HFFc6 (cell line): ENCODE data around the gene HACE1. TPM values are rescaled to one million over a fixed set of nuclear protein-coding genes. Genes with fewer than 3 reads are reported as not detected.
"Not testable (repeated sequence)": the region's sequence is repeated elsewhere in the genome, so short reads cannot be mapped to it uniquely, and the experiment has no call there.

ENCODE experiments used
- DNase-seq: peaks from one replicate; pipeline ENCODE4 v3.0.0-alpha.2; 2018
- H3K27ac Mint-ChIP-seq: 2 replicates; pipeline ENCODE4 v1.8.0; 2020; ENCODE audit warnings: mild to moderate bottlenecking, mixed read lengths
- H3K27me3 Mint-ChIP-seq: 2 replicates; pipeline ENCODE4 v1.8.0; 2021; ENCODE audit warnings: mild to moderate bottlenecking, moderate library complexity, mixed read lengths; ENCODE audit not compliant: insufficient read depth
- H3K36me3 Mint-ChIP-seq: 2 replicates; pipeline ENCODE4 v1.8.0; 2021; ENCODE audit warnings: low read depth, mixed read lengths
- H3K4me1 Mint-ChIP-seq: 2 replicates; pipeline ENCODE4 v1.8.0; 2020; ENCODE audit warnings: low read depth, mixed read lengths
- H3K4me3 Mint-ChIP-seq: 2 replicates; pipeline ENCODE4 v1.8.0; 2020; ENCODE audit warnings: mild to moderate bottlenecking, moderate library complexity, mixed read lengths
- H3K9me3 Mint-ChIP-seq: 2 replicates; pipeline ENCODE4 v1.8.0; 2020; ENCODE audit warnings: mild to moderate bottlenecking, mixed read lengths
- CTCF ChIP-seq: fragments of 200-600 bp; sonication (generic); IDR thresholded peaks from 2 replicates; pipeline ENCODE4 v1.5.0; 2021; ENCODE audit warnings: antibody characterized with exemption, mild to moderate bottlenecking
- total RNA-seq, 6 experiments: library from RNA; stranded (reverse); fragmentation: NEBNext Ultra II Directional; extraction: Animal tissue kit (Norgen Biotek cat#: 25700); gene quantifications; 2 replicates in 1 of 6; 3 replicates in 5 of 6; pipeline ENCODE4 v1.2.3, GENCODE V29; 2021

The HACE1 gene
- total RNA-seq, 6 experiments from 2014 or later = 7.2 to 8.8 (median 8.5) TPM

- H3K4me3 Mint-ChIP-seq = no peak overlapping the region
- no peak for TF ChIP-seq CTCF
- no peak overlapping the region for H3K27ac Mint-ChIP-seq
- H3K9me3 Mint-ChIP-seq = no peaks in the 10 kb centered on the region
- H3K4me1 Mint-ChIP-seq = no peaks in the 10 kb centered on the region
- peaks cover 4% of the 10 kb centered on the region; the same call in 1 of the 2 replicates for H3K36me3 Mint-ChIP-seq
- no peak for DNase-seq
- no peaks in the 10 kb centered on the region for H3K27me3 Mint-ChIP-seq
Observed at GRCh38 chr6:104837158-104837557, 22.6 kb downstream of the HACE1 start.

GRCh38 chr6:104836479-104837020 lies 23.2 kb downstream of the HACE1 start:
- not testable (repeated sequence) for H3K4me3 Mint-ChIP-seq, H3K4me1 Mint-ChIP-seq, H3K36me3 Mint-ChIP-seq, H3K27me3 Mint-ChIP-seq, DNase-seq, H3K9me3 Mint-ChIP-seq, H3K27ac Mint-ChIP-seq

DNA sequence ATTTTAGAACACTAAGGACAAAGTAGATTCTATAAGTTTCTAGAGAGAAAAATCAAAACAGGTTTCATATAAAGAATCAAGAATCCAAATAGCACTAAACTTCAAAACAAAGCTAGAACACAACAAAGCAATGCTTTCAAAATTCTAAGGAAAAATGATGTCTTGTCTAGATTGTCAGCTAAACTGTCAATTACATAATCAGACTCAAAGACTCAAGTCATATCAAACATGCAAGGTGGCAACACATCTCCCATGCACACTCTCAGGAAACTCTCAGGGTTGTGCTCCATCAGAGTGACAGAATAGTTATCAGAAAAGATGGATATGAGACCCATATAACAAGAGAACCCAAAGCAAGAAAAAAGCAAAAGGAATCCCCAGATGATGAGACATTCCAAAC lies 23.9 kb downstream of the HACE1 start:
- no peaks in the 10 kb centered on the region for H3K27me3 Mint-ChIP-seq
- DNase-seq = no peak
- no peak for TF ChIP-seq CTCF
- no peaks in the 10 kb centered on the region for H3K4me1 Mint-ChIP-seq
- H3K9me3 Mint-ChIP-seq = no peaks in the 10 kb centered on the region
- no peak overlapping the region for H3K4me3 Mint-ChIP-seq
- H3K27ac Mint-ChIP-seq = no peak overlapping the region
- H3K36me3 Mint-ChIP-seq = peaks cover 4% of the 10 kb centered on the region; the same call in 1 of the 2 replicates

- no peak for DNase-seq
- no peak for TF ChIP-seq CTCF
- Mint-ChIP-seq H3K4me1 (no peaks in the 10 kb centered on the region), H3K27ac (no peak overlapping the region), H3K36me3 (peaks cover 8% of the 10 kb centered on the region), H3K9me3 (no peaks in the 10 kb centered on the region), H3K27me3 (no peaks in the 10 kb centered on the region), H3K4me3 (no peak overlapping the region)
Observed at GRCh38 chr6:104829183-104829958, 30.3 kb downstream of the HACE1 start.

- Mint-ChIP-seq H3K36me3 (peaks cover 8% of the 10 kb centered on the region), H3K27ac (no peak overlapping the region), H3K27me3 (no peaks in the 10 kb centered on the region), H3K9me3 (no peaks in the 10 kb centered on the region), H3K4me1 (no peaks in the 10 kb centered on the region), H3K4me3 (no peak overlapping the region)
- no peak for TF ChIP-seq CTCF
- no peak for DNase-seq
Observed at GRCh38 chr6:104828478-104828877, 31.2 kb downstream of the HACE1 start.

DNA sequence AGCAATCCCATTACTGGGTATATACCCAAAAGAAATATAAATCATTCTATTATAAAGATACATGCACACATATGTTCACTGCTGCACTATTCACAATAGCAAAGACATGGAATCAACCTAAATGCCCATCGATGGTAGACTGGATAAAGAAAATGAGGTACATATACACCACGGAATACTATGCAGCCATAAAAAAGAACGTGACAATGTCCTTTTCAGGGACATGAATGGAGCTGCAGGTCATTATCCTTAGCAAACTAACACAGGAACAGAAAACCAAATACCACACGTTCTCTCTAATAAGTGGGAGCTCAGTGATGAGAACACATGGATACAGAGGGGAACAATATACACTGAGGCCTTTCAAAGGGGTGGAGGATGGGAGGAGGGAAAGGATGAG lies 38.9 kb downstream of the HACE1 start:
- peaks cover 20% of the 10 kb centered on the region for H3K36me3 Mint-ChIP-seq
- not testable (repeated sequence) for H3K4me1 Mint-ChIP-seq, H3K4me3 Mint-ChIP-seq, H3K27ac Mint-ChIP-seq, H3K27me3 Mint-ChIP-seq, H3K9me3 Mint-ChIP-seq, DNase-seq
